HCT116 (cell line): ENCODE results near the gene CCDC92B.

Source experiments
- CTCF ChIP-seq, 3 experiments: fragments of 200-600 bp in 1 of 3; sonication (generic) in 1 of 3; IDR thresholded peaks in 2 of 3; conservative IDR thresholded peaks in 1 of 3; 2 replicates each; pipeline ENCODE4 v1.5.1; 2012 to 2017; ENCODE audit warnings: low read depth in 2 of 3, low read length in 2 of 3, antibody characterized with exemption in 1 of 3, borderline replicate concordance in 1 of 3, control low read depth in 1 of 3, mild to moderate bottlenecking in 1 of 3, mixed read lengths in 1 of 3, mixed run types in 1 of 3, moderate library complexity in 1 of 3; ENCODE audit not compliant: insufficient read depth in 1 of 3
- JUND ChIP-seq: IDR thresholded peaks from 2 replicates; pipeline ENCODE4 v1.6.1; 2012
- POLR2A ChIP-seq: IDR thresholded peaks from 2 replicates; pipeline ENCODE4 v1.7.0; 2011; ENCODE audit warnings: borderline replicate concordance; ENCODE audit not compliant: insufficient read depth, insufficient read length; ENCODE audit errors: extremely low read depth

DNA sequence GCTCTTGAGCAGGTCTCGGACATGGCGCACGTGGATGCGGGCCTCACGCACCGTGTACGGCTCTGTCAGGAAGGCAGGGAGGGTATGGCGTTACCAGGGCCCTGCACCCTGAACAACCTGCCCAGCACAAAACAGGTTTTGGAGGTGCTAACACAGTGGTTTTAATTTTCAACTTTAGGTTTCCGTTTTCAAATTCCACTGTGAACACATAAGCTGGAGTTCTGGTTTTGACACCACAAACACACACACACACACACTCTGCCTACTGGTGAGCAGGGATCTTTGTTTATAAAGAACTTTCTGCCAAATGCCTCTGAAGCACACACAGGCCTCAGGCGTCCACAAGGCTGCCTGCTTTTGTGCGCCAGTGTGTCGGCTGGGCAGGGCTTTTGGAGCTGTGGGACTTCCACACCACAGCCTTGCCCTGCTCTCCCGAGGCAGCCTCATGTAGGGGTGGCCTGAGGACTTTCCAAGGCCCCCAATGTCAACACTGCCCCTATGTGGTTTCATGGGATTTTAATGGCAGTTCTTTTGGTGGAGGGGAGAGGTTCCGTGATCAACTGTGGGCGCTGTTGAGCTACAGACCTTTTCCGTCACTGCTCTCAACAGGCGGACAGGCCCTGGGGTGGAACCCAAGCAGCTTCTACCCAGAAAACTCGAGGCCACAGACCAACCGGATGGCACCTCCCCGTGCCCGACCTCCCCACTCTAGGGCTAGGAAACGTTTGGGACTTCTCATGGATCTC is 47.3 kb downstream of the CCDC92B start:
- TF ChIP-seq JUND, result no peak
- TF ChIP-seq POLR2A, result no peak
- no peak for TF ChIP-seq CTCF (IDR thresholded peaks at IDR 0.05 in 2 of 3, conservative IDR thresholded peaks at IDR 0.05 in 1 of 3; ENCODE audit: borderline replicate concordance in 1 of 3, insufficient read depth in 1 of 3, low read depth in 2 of 3, low read length in 2 of 3)
